Inferior parietal cortex (tissue), 1 donor: ENCODE data around the gene RGS7BP.
A peak's percentile ranks its signal among the peaks of the same experiment; 100 is the strongest.

Source experiments
- DNase-seq: peaks from one replicate; pipeline ENCODE4 v3.0.0-alpha.2; 2016; ENCODE audit errors: extremely low spot score

Gene RGS7BP

DNA sequence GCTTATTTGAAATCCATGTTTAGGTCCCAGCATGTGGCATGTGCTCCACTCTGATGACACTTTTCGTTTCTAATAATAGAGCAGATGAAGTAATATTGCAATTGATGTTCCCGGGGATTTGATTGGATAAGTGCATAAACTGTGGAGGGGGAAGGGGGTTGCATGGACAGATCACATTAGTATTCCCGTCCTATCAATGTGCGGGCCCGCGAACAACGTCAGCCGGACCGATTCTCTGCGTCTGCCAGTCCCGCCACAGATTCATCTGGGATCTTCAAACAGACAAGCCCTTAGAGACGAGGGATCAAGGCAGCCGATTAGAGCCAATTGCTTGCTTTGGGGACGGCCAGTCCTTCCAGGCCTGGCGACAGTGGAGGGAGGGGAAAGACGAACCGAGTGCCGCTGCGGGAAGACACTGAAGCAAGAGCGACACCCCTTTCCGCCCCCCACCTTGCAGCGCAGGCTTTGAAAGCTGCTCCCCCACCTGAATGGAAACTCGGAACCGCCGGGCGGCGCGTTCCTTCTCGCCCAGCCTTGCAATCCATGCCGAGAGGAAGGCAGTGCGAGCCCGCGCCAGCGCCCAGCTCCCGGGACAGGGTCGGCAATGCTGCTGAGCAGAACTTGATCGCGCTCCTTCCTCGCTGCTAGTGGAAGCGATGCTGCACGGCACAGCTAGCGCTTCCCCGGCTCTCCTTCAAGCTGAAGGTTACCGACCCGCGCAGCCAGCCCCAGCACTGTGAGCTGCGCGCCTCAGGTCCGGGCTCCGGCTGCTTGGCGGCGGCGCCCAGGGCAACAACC lies at the start of gene RGS7BP:
TSS of gene RGS7BP (plus strand) at position 247 of the 798 bp plus-strand sequence. CDS start 610 bp downstream, outside the sequence.
- DNase-seq = no peak

DNA sequence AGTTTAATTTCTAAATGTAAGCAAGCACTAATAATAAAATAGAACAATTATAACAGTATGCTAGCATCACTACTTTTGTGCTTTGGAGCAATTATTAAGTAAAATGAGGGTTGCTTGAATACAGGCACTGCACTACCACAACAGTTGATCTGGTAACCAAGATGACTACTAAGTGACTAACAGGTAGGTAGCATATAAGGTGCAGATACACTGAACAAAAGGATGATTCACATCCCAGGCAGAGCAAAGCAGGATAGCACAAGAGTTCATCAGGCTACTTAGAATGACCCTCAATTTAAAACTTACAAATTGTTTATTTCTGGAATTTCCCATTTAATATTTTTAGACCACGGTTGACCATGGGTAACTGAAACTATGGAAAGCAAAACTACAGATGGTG lies 48.0 kb upstream of the RGS7BP start:
- DNase-seq = no peak

DNA sequence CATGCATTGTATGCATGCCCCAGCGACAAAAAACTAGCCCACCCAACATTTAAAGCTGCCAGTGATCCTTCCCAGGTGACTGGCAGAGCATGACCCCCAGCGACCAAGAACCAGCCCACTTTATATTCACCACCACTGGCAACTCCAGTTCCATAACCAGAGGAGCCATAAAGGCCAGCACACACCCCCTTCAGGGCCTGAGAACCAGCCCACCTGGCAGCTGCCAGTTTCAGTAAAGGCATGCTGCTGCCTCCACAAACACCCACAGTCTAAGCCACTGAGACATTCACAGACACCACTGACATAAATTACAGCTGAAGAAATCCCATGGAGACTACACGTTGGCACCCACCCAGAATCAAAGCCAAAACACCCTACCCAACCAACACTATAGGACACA lies 46.9 kb upstream of the RGS7BP start:
- DNase-seq = peak; percentile 2

DNA sequence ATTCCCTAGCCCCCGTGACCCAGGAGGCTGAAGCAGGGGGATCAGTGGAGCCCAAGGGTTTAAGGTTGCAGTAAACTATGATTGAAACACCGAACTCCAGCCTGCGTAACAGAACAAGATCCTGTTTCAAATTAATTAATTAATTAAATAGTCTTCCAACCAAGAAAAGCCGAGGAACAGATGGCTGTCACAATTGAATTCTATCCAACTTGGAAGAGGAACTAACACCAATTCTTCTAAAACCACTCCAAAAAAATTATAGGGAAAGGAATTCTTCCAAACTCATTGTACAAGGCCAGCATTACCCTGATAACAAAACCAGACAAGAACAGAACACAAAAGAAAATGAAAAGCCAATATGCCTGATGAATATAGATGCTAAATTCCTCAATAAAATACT lies 43.4 kb upstream of the RGS7BP start:
- DNase-seq = peak; percentile 8

DNA sequence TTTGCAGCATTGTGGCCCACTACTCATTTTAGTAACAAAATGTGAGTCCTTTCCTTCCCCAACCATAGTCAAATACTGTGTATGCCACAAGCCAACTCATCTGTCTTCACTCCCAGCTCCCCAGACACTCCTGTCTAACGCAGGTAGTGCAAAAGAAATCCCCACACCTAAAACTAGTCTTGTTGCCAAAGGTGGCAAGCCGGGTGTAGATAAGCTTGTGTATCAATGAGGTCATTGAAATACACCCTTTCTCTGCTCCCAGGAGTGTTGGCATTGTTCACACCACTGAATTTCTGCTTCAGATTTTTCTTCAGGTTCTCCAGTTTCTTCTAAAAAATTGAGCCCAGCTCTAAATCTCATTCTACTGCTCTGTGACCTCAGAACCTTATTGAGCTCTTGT lies 19.7 kb upstream of the RGS7BP start:
- no peak for DNase-seq

DNA sequence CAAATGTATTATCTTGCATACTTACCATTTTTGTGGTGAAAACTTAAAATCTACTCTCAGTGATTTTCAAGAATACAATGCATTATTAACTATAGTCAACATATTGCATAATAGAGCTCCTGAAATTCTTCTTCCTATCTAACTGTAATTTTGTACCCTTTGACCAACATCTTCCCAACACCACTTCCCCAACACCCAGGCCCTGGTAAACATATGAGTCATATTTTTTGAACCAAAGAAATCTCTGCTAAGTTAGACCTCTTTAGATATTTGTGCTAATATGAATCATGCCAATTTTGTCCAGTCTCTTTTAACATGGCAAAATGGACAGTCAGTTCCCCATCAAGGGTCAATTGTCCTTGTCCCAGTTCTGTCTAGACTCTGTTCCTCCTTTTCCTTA lies 18.5 kb upstream of the RGS7BP start:
- DNase-seq = no peak

DNA sequence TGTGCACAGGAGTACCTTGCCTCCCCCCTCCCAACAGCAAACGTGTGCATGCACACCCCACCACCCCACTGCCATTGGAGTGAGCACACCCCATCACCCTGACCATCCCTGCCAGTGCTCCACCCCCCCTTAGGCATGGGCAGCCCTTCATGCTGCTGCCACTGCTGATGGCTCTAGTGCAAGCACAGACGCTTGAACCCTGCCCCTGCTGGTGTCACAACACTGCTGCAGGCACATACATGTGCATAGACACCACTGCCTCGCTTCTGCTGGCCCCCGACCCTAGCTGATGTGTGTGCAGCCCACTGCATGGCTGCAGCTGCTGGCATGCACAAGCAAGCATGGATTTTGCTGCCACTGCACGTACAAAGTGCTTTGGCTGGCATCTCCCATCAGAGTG lies 16.0 kb upstream of the RGS7BP start:
- DNase-seq = no peak

DNA sequence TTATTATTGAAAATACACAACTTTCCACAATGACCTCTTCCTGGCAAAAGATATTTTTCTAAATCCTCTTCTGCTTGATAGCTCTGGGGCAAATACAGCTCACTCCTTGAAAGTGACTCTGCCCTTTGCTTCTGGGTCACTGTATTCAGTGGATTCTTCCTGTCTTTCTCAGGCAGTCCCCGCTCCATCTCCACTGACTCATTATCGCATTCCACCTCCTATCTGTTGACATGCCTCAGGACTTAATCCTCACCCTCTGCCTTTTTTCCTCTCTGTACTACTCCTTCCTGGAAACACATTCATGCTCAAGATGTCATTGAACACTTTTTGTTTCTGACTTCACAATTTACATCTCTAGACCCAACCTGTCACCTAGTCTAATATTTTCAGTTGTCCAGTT lies 8.4 kb upstream of the RGS7BP start:
- no peak for DNase-seq

DNA sequence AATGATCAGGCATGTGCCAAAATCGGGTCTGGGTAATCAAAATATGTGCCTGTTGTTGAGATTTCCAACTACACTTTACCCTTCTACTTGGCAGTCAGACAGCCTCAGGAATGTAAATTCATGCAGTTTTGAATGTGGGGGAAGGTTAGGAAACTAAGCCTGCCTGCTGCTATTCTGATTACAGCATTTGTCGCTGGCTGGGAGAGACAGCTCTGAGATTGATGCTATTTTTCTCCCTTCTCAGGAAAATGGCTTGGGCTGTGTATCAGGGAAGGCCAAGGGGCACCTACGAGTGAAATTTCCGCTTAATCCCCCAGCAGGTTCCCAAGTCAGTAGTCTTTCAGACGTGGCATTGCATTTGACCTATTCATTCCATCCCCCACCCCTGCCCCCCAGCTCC lies 3.6 kb upstream of the RGS7BP start:
- DNase-seq = no peak

DNA sequence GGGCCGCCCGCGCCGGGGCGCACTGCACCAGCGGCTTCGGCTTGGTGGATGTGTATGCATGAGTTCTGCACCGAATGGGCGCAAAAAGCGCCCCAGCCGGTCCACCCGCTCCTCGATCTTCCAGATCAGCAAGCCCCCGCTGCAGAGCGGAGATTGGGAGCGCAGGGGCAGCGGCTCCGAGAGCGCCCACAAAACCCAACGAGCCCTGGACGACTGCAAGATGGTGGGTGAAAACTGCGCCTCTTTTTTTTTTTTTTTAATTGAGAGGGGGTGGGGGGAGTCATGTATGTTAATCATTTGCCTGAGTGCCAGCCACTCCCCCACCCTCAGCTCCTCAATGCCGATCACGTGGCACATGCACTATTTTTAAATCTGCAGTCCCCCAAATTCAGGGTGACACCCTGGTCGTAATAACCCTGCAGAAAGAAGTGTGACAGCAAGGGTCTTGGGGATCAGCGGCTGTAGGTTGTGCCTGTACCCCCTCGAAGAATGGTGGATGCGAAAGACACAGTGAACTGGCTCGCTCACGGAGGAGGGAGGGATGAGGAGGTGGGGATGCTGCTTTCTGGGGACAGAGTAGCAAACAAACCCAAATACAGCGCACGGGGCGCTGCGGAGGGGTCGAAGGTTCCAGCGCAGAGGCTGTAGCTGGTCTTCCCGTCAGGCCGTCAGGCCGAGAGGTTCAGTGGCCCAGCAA lies 900 bp downstream of the RGS7BP start:
- DNase-seq = no peak

DNA sequence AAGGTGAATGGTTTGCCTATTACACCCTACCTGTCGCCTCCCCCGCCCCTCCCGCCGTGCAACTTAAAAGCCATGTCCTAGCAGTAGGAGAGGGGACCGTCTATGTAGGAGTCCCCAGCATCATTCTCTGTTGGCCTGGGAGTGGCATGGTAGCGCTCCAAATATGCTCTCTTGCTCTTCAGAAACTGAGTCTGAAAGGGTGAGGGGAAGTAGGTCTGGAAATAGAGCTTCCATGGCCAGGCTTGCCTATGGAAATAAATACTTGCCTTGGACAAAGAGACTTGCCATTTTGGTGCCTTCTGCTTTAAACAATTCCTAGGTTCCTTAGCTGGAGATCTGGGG lies 1.4 kb downstream of the RGS7BP start:
- DNase-seq = no peak

DNA sequence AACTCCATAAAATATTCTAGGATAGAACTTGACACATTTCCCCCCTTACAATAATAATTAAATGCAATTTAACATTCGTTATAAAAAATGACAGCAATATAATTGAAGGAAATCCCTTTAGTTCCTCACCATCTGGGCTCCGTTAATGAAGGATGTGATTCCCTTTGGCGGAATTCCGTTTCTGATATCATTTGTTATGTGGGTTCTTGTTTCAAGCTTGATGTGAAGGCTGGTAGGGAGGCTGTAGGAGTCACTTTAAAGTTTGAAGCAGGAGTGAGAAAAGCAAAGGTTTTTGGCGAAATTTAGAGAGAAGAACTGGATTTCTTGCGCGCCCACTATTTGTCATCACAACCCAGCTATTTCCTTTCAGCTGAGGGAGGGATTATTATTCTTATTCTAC lies 4.0 kb downstream of the RGS7BP start:
- DNase-seq = no peak

DNA sequence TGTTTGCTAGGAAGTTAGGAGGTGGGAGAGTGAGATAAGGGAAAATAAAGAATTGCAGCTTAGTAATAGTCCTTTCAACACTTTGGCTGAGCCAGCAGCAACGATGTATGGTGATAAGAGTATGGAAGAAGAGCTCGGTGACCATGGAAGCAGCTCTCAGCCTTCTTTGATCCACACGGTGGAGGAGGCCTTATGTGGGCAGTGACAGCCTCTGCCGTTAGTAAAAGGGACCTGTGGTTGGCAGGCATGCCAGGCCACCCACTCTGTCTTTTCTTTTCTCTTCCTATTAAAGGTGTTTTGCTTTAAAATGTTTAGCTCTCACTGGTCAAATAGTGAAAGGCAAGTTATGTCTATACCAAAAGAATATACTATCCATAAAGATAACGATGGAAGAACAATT lies 7.7 kb downstream of the RGS7BP start:
- no peak for DNase-seq

DNA sequence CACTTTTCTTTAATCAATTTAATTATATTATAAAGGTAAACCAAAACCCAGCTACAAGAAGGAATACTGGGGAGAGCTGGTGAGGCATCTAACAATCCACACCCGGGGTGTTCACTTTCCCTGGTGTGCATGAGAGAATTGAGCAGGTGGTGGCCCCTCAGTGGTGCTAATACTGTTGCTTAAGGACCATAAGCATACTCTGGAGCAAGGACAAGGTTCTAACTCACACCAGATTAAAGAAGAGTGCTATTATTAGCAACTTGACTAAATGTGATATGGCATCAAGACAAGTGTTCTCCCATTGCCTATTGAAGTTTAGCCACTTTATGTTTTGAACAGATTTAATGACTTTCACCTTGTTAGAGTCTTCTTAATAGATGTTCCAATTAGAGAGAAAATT lies 8.8 kb downstream of the RGS7BP start:
- DNase-seq = no peak

DNA sequence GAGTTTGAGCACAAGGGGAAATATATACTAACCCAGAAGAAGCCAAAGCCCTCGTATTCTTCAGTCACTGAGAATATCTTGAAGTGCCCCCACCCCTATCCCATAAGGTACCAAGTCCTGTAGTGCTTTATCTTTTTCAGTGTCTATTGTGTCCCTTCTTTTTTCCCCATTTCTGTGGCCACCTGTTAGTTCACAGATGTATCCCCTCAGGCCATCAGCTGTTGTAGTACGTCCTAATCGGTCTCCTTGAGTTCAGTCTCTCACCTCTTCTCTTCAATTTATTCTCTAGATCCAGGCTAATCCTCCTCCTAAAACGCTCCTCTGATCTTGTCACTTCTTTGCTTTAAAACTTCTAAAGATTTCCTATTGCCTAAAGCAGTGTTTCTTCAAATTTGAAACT lies 10.4 kb downstream of the RGS7BP start:
- DNase-seq = no peak

DNA sequence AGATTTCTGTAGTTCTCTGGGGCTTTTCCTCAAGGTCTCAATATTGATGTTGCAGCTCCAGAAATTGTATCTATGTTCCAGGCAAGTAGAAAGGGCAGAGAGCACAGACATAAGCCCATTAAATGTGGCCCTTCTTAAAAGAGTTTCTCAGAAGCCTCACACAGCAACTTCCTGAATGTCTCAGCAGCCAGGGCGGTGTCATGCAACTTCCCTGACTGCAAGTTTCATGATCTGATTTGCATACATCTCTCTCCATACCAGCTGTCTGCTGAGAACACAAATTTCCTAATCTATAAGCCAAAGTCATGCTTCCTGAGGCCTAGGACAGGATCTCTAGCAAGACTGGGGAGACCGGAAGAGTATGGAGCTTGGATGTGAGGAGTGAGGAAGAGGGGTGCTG lies 13.0 kb downstream of the RGS7BP start:
- DNase-seq = no peak

DNA sequence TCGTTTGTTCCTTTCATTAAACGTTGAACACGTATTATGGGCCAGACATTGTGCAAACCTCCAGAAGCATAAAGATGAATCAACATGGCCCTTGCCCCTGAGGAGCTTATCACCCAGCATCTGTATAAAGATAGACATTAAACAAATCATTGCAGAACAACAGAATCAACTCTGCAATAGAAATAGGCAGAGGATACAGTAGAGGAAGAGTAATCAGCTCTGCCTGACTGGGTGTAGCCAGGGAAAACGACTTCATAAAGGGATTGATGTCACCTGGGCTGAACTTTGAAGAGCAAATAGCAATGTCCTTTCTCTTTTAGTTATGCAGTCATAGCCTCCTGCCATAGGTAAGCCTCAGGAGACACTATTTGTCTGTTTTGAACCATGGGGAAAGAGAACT lies 13.4 kb downstream of the RGS7BP start:
- no peak for DNase-seq

DNA sequence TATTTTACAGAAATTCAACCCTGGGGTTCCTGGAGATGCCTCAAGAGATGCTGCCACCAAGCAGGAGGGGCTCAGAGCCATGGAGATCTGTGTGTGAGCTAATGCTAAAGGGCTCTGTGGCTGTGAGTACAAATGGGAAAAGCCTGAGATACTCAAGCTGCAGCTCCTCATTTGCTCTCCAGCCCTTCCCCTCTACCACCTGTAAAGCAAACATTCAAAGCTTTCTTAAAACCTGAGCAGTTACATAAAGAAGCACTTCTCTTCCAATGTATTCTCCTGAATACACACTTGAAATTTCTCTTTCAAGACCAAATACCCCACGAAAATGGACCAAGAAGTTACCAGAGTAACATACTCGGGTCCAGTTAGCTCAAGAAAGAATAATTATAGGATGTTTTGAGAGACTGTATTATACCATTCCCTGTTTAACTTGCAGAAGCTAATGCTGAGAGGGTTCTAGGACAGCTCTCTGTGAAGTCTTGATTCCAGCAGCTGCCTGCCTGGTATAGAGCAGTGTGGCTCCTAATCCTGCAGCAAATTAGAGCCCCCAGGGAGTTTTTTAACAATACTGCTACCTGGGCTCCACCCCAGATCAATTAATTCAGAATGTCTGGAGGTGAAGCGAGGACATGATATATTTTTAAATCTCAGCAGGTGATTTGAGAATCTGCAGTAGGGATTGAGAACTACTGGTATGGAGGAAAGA lies 21.1 kb downstream of the RGS7BP start:
- no peak for DNase-seq

DNA sequence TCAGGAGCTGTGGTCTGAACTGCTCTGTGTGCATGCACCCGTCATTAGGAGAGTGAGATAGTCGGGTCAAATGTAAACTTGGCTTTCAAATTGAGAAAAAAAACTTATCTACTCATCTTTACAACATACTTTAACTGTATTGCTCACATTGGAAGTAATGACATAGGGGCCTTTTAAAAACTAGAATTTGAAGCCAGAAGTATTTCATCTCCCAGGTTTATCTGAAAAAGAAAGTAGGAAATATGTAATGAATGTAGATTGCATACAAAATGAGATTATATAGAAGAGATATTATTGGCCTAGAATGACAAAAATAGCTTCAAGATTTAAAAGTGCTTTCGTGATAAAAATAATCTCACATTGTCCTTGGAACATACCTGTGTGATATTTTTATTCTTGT lies 24.3 kb downstream of the RGS7BP start:
- no peak for DNase-seq

DNA sequence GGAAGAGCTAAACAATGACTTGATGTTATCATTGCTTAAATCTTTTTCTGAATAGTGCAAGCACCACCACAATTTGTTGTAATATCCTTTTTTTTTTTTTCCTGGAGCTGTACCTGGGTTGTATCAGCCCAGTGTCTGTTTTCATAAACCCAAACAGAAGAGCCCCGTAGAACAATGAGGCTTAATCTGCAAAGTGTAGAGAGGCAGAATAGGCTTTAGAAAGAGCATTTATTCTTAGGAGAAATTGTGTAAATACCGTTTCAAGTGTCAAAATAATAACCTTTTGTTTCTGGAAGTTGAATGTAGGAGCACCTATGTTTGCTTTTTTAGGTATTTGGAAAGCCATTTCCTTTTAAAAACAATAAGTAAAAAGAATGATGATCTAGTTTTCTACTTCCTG lies 26.4 kb downstream of the RGS7BP start:
- no peak for DNase-seq

DNA sequence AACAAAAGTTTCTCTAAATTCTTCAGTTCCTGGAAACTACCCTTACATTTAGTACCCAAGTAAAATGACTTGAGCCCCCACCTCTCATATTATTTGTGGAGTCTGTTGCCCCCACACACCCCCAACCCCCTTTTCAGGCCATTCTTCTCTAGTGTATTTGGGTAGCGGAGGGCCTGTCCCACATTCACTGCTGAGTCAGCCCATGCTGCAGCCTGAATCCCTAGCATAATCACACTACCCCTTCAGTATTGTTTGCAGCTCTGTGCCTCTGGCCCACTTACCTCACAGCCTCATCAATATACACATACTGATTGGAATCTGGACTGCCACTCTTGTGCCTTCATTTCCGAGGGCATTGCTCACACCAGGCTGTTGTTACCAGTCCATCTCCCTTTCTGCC lies 26.8 kb downstream of the RGS7BP start:
- DNase-seq = no peak

DNA sequence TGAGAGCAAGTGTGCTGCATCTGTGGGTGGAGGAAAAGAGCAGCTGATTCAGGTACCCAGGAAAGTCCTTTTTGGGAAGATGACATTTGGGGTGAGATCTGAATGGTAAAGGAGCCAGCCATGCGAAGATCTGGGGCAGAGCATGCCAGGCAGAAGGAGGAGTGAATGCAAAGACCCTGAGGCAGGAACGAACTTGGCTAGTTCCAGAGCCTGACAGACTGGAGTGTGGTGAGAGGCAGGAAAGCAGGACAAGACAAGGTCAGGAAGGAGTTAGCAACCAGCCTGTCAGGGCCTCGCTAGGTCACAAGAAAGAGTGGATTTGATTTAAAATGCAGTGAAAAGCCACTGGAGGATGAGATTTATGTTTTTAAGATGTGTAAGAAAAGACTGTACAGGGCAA lies 28.2 kb downstream of the RGS7BP start:
- no peak for DNase-seq

DNA sequence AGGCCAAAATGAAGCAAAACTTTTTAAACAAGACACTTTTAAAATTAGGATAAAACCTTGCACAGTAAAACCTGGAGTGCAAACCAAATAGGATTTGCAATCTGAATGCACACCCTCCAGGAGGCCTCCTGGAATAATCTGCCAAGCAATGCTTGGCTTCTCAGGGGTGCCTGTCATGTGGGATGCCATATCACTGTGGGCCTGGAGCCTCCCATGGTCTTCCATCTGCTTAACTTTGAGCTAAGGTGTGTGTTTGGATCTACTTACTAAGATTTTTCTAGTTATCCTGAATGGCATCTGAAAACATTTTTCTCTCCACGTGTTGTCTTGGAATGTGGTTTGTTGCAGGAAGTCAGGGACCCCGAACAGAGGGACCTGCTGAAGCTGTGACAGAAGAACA lies 52.1 kb downstream of the RGS7BP start:
- no peak for DNase-seq
